DOHH2 (cell line): ENCODE data around the gene PDE6D.
"Not testable (repeated sequence)": the region's sequence is repeated elsewhere in the genome, so short reads cannot be mapped to it uniquely, and the experiment has no call there.

Experiments
- H3F3A ChIP-seq: fragments of 200-600 bp; sonication (generic), shearing (Covaris generic); 2 replicates; pipeline ENCODE4 v1.6.0; 2016; ENCODE audit warnings: antibody characterized with exemption, mild to moderate bottlenecking; ENCODE audit not compliant: control insufficient read depth, insufficient read depth
- H3K27ac ChIP-seq: fragments of 200-600 bp; sonication (generic); 2 replicates; pipeline ENCODE4 v1.5.1; 2014; ENCODE audit warnings: low read depth, mild to moderate bottlenecking, low read length, moderate library complexity
- H3K27me3 ChIP-seq: fragments of 200-600 bp; sonication (generic); 2 replicates; pipeline ENCODE4 v1.6.1; 2014; ENCODE audit warnings: mild to moderate bottlenecking, low read length, mixed read lengths; ENCODE audit not compliant: control insufficient read depth
- H3K36me3 ChIP-seq: fragments of 200-600 bp; sonication (generic); 2 replicates; pipeline ENCODE4 v1.6.1; 2014; ENCODE audit warnings: mild to moderate bottlenecking, low read length, moderate library complexity, mixed read lengths; ENCODE audit not compliant: control insufficient read depth
- H3K4me1 ChIP-seq: fragments of 200-600 bp; sonication (generic); 2 replicates; pipeline ENCODE4 v1.6.1; 2014; ENCODE audit warnings: mild to moderate bottlenecking, low read length, mixed read lengths; ENCODE audit not compliant: control insufficient read depth
- H3K4me2 ChIP-seq: fragments of 200-600 bp; sonication (generic); 2 replicates; pipeline ENCODE4 v1.6.0; 2014; ENCODE audit warnings: mild to moderate bottlenecking, low read length, moderate library complexity
- H3K4me3 ChIP-seq: fragments of 200-600 bp; sonication (generic); 2 replicates; pipeline ENCODE4 v1.5.1; 2014; ENCODE audit warnings: mild to moderate bottlenecking, low read length, mixed read lengths
- H3K79me2 ChIP-seq: fragments of 200-600 bp; sonication (generic); 2 replicates; pipeline ENCODE4 v1.6.1; 2014; ENCODE audit warnings: mild to moderate bottlenecking, low read length, mixed read lengths; ENCODE audit not compliant: control insufficient read depth
- H3K9me2 ChIP-seq: fragments of 200-600 bp; sonication (generic); replicated peaks from 2 replicates; pipeline ENCODE4 v1.6.1; 2014; ENCODE audit warnings: mild to moderate bottlenecking, low read length, mixed read lengths; ENCODE audit not compliant: control insufficient read depth
- H3K9me3 ChIP-seq: fragments of 200-600 bp; sonication (generic); 2 replicates; pipeline ENCODE4 v1.6.1; 2014; ENCODE audit warnings: antibody characterized with exemption, low read length, mixed read lengths; ENCODE audit not compliant: control insufficient read depth, insufficient read depth
- H4K20me1 ChIP-seq: fragments of 200-600 bp; sonication (generic); 2 replicates; pipeline ENCODE4 v1.6.0; 2014; ENCODE audit warnings: low read depth, mild to moderate bottlenecking, antibody characterized with exemption, low read length, moderate library complexity; ENCODE audit not compliant: control insufficient read depth, insufficient read depth
- EZH2phosphoT487 ChIP-seq: fragments of 200-600 bp; sonication (generic); IDR thresholded peaks from 2 replicates; pipeline ENCODE4 v1.6.1; 2017; ENCODE audit warnings: borderline replicate concordance, mild to moderate bottlenecking, antibody characterized with exemption, low read length, moderate library complexity, mixed read lengths
- TF ChIP-seq, protein P1 (sequence below): fragments of 200-600 bp; sonication (generic); IDR thresholded peaks from one replicate; pipeline ENCODE4 v1.5.1; 2014; ENCODE audit warnings: antibody characterized with exemption, mild to moderate bottlenecking, low read depth, low read length; ENCODE audit not compliant: poor library complexity, severe bottlenecking

The PDE6D gene

DNA sequence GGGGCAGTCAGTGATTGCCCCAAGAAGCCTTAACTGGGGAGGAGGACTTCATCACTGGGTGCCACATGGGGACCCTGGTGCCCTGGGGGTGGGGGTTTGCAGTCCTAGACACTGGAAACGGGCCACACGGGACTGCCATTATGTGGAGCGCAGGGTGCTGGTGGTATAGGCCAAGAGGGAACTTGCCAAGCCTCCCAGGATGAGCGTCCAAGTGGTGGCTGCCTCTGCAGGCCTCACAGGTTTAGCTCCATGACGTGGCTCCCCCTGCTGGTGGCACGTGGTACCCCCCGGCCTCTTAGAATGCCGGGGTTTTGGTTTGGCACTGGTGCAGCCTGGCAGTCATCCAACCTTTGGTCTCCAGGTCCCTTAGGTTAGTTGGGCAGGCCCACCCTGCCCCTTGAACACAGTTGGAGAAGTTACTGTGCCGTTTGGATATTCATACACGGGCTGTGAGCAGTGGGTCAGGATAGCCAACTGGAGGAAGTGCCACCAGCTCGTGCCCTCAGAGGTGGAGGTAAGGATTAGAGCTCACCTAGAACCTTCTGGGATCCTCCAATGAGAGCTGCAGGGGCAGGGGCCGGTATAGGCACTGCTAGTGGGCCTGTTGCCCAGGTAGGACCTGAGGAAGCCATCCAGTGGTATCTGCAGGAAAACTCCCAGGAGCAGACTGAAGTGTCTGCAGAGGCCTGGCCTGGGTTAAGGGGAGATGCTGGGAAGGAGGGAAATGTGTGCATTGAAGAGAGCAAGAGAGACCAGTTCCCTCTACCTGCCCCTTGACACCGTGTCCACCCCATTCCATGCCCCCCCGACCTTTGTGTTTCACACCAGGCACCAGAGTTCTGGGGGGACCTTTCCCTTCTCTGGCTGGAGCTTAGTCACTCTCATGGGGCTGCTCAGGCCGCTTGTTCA lies 67.1 kb downstream of the PDE6D start:
- Histone ChIP-seq H3K27me3 (no peaks in the 10 kb centered on the region), H3K79me2 (peaks cover 44% of the 10 kb centered on the region), H3F3A (peaks cover 69% of the 10 kb centered on the region), H3K4me3 (no peak overlapping the region), H3K4me2 (peak overlapping the region; percentile 6; the same call in 1 of the 2 replicates), H3K9me2 (no peaks in the 10 kb centered on the region), H3K36me3 (peaks cover 67% of the 10 kb centered on the region), H3K9me3 (0 out of 2 replicates have a peak, but pooled peaks cover 5% of the 10 kb centered on the region), H3K4me1 (peaks cover 56% of the 10 kb centered on the region), H4K20me1 (peaks cover 14% of the 10 kb centered on the region), H3K27ac (peak overlapping the region; percentile 52)
- TF ChIP-seq, protein P1, sequence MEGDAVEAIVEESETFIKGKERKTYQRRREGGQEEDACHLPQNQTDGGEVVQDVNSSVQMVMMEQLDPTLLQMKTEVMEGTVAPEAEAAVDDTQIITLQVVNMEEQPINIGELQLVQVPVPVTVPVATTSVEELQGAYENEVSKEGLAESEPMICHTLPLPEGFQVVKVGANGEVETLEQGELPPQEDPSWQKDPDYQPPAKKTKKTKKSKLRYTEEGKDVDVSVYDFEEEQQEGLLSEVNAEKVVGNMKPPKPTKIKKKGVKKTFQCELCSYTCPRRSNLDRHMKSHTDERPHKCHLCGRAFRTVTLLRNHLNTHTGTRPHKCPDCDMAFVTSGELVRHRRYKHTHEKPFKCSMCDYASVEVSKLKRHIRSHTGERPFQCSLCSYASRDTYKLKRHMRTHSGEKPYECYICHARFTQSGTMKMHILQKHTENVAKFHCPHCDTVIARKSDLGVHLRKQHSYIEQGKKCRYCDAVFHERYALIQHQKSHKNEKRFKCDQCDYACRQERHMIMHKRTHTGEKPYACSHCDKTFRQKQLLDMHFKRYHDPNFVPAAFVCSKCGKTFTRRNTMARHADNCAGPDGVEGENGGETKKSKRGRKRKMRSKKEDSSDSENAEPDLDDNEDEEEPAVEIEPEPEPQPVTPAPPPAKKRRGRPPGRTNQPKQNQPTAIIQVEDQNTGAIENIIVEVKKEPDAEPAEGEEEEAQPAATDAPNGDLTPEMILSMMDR = peak; percentile 99
- TF ChIP-seq EZH2phosphoT487 = no peak

DNA sequence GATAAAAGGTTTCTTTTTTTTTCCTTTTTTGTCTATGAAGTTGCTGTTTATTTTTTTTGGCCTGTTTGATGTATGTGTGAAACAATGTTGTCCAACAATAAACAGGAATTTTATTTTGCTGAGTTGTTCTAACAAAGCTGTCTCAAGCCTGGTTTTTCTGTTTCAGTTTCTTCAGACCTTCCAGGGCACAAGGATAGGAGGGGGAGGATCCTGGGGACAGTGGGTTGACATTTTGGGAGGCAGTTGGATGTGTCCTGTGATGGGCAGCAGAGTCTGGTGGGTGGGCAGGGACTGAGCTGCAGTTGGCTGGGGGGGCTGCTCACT lies 67.7 kb downstream of the PDE6D start:
- Histone ChIP-seq H3K4me1 (peaks cover 56% of the 10 kb centered on the region), H4K20me1 (peaks cover 18% of the 10 kb centered on the region), H3K79me2 (peaks cover 50% of the 10 kb centered on the region), H3K4me2 (peak overlapping the region; percentile 6; the same call in 1 of the 2 replicates), H3F3A (peaks cover 73% of the 10 kb centered on the region), H3K27ac (peak overlapping the region; percentile 52), H3K36me3 (peaks cover 73% of the 10 kb centered on the region)
- not testable (repeated sequence) for H3K27me3 ChIP-seq, H3K9me3 ChIP-seq, H3K4me3 ChIP-seq, H3K9me2 ChIP-seq

DNA sequence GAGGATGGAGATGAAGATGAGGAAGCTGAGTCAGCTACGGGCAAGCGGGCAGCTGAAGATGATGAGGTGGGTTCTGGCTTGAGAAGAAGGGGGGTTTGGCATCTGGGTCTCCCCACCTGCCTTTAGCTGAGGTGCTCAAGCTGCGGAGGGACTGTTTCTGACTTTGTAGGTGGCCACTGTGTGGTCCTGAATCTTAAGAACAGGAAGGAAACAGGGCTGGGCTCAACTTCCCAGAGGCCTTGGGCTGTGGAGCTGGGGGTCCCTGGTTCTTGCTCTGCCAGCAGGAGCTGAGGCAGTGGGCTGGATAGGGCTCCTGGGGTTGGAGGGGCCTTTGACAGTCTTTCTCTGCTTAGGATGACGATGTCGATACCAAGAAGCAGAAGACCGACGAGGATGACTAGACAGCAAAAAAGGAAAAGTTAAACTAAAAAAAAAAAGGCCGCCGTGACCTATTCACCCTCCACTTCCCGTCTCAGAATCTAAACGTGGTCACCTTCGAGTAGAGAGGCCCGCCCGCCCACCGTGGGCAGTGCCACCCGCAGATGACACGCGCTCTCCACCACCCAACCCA lies 68.5 kb downstream of the PDE6D start:
- Histone ChIP-seq H3K4me2 (peak overlapping the region; percentile 90), H3K4me3 (peak overlapping the region; percentile 95), H3F3A (peaks cover 71% of the 10 kb centered on the region), H3K4me1 (peaks cover 51% of the 10 kb centered on the region), H4K20me1 (peaks cover 18% of the 10 kb centered on the region), H3K79me2 (peaks cover 49% of the 10 kb centered on the region), H3K27ac (peak overlapping the region; percentile 97), H3K36me3 (peaks cover 70% of the 10 kb centered on the region)
- not testable (repeated sequence) for H3K27me3 ChIP-seq, H3K9me2 ChIP-seq, H3K9me3 ChIP-seq

DNA sequence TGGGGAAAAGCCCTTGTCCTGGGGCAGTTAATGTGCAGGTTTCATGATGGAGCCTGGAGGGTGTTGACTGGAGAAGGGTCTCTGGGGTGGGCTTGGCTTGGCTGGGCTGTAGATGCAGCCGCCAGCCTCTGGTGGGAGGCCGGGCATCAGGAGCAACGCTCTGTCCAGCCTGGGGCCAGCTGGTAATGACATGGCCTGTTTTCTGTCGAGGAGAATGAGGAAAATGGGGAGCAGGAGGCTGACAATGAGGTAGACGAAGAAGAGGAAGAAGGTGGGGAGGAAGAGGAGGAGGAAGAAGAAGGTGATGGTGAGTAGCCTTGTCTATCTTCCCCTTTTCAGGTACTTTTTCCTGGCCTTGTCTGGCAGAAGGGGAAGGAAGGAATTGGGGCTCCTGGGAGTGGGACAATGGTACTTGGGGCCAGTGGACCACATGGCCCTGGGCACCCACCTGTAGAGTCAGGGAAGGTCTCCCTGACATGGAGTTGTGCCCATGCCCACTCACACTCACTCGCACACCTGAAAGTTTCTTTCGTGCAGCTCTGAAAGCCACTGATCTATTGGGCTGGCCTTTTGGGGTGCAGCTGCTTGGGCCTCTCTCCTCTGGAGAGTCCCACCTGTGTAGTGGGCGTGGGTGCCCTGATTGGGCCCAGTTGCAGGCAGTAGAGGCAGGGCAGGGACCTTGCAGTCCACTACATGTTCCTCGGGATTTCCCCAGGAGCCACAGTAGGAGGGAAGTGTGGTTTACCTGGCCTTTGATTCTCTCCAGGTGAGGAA lies 69.2 kb downstream of the PDE6D start:
- Histone ChIP-seq H3K4me3 (peak overlapping the region; percentile 95), H3K4me1 (peaks cover 50% of the 10 kb centered on the region), H3K36me3 (peaks cover 70% of the 10 kb centered on the region), H3K27me3 (no peaks in the 10 kb centered on the region), H3K9me2 (no peaks in the 10 kb centered on the region), H3K4me2 (peak overlapping the region; percentile 90), H3K79me2 (peaks cover 52% of the 10 kb centered on the region), H4K20me1 (peaks cover 18% of the 10 kb centered on the region), H3F3A (peaks cover 70% of the 10 kb centered on the region), H3K9me3 (no peaks in the 10 kb centered on the region), H3K27ac (peak overlapping the region; percentile 97)
- TF ChIP-seq, protein P1 = no peak
- TF ChIP-seq EZH2phosphoT487 = no peak
